Cerebellar nuclear complex (tissue), 1 donor: ENCODE measurements around the gene C2orf76.

Experiments
- DNase-seq, 2 experiments: peaks; one replicate each; lab custom pipeline; 2025; lab: John Stamatoyannopoulos, UW

Gene C2orf76

DNA sequence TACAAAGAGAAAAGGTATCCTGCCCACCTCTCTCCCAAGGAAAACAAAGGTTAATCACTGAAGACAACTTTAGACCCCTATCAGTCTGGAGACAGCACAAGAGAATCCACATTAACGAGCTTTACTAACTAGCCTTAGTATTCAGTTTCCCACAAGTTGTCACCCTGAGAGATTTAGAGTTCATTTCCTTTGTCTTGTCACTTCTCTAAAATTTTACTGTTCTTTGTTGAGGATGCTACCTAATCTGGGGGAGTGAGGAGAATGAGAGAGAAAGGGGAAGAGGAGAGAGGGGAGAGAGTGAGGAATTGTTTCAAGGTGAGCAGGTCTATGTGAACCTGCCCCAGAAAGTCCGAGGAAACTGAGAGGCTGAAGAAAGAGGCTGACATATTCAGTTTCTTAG is 28.4 kb downstream of the C2orf76 start:
- DNase-seq = no peak

DNA sequence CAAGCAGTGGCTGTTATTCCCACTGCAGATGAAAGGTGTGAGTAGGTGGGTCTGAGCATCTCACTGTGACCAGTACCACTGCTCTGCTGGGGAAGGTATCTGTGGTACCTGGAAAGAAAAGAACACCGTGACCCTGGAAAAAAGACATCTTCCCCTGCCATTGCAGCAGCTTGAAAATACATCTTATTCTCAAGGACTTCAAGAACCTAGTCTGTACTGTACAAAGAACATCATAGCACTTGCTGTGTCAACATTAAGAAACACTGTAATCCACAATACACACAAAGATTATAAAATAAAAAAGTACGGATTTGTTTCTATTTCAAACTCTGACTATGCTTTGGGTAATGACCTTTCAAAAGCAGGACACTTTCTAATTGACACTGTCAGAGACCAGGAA is 28.9 kb downstream of the C2orf76 start:
- no peak for DNase-seq

DNA sequence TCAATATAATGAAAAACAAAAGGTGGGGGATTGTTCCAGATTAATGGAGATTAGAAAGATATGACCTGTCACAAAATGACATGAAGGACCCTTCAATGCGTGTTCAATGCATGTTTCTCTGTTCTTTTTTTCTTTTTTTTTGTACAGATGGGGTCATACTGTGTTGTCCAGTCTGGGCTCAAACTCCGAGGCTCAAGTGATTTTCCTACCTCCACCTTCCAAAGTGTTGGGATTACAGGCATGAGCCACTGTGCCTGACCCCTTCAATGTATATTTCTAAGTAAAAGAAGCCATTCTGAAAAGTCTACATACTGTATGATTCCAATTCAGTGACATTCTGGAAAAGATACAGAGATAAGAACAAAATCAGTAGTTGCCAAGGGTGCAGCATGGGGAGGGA is 32.8 kb downstream of the C2orf76 start:
- no peak for DNase-seq

DNA sequence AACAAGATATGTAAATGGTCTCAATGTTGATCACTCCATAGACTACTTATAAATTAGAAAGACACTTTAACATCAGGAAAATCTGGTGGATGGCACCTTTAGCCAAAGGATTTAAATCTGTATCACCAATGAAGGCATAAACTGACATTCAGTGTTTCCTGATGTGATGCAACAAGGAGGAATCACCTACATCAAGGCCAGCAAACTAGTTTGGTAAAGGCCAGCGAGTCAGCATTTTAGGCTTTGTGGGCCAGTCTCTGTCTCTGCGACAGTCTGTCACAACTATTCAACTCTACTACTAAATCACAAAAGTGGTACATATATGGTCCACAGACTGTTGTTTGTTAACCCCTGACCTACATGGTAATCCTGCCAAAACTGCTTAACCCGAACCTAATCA is 33.3 kb downstream of the C2orf76 start:
- no peak for DNase-seq

DNA sequence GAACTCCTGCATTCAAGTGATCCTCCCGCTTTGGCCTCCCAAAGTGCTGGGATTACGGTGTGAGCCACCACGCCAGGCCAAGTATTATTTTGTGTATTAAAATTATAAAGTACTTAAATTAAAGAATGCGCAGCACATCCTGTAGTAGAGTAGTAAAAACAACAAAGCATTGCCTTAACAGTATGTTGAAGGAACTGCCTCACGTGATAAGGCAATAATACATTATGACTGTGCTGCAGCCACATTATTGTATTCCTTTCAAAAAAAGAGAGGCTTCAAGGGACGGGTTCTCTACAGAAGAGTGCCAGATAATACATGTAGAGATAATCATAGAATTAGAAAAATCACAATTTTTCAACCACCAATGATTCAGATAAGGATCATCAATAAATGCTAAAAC is 33.7 kb downstream of the C2orf76 start:
- no peak for DNase-seq

DNA sequence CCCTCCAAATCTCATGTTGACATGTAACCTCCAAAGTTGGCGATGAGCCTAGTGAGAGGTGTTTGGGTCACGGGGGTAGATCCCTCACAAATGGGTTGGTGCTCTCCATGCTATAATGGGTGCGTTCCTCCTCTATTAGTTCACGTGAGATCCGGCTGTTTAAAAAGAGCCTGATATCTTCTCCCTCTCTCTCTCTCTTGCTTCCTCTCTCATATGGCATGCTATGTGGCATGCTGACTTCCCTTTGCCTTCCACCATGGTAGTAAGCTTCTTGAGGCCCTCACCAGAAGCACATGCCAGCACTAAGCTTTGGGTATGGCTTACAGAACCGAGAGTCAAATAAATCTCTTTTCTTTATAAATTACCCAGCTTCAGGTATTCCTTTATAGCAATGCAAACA is 39.2 kb downstream of the C2orf76 start:
- no peak for DNase-seq

DNA sequence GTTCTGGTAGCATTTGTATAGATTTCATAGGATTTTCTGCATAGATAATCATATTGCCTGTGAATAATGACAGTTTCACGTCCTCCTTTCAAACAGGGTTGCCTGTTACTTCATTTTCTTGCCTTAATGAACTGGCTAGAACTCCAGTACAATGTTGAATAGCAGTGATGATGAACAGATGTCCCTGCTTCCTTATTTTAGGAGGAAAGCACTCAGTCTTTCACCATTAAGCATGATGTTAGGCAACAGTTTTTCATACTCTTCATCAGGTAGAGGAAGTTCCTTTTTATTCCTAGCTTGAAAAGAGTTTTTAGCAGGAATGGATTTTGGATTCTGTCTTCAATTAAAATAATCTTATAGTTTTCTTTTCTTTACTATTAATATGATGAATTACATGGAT is 39.7 kb downstream of the C2orf76 start:
- DNase-seq = no peak

DNA sequence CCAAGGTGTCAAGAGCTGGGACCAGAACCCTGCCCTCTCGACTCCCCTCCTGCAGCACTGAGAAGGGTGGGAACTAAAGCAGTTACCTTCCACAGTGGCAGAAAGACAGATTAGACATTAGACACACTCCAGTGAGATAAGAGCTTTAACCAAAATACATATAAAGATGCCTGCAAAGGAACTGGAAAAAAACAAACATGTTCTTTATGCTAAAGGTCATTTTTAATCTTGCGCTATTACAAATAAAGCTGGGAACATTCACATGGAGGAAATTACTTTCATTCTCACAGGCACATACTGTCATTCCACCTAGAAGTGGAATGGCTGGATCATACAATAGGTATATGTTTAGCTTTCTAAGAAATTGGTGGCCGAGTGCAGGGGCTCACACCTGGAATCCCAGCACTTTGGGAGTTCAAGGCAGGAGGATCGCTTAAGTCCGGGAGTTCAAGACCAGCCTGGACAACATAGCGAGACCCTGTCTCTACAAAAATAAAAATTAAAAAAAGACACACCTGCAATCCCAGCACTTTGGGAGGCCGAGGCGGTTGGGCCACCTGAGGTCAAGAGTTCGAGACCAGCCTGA is 41.9 kb downstream of the C2orf76 start:
- no peak for DNase-seq

DNA sequence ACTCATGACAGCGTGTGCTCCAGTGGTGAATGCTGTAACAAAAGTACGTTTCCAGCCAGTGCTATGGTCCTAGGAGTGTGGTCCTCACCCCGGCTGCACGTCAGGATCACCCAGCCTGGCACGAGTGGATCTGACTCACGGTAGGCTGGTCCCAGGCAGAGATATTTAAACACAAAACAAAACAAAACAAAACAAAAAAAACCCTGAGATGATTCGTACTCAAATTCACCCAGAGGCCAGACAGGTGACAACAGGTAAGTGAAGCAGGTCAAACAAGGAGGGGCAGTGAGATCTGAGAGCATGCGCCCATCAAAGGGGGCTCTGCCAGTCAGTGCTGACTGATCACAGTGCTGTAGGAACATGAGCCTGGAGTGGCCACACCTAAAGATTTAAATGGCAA is 43.2 kb downstream of the C2orf76 start:
- no peak for DNase-seq

DNA sequence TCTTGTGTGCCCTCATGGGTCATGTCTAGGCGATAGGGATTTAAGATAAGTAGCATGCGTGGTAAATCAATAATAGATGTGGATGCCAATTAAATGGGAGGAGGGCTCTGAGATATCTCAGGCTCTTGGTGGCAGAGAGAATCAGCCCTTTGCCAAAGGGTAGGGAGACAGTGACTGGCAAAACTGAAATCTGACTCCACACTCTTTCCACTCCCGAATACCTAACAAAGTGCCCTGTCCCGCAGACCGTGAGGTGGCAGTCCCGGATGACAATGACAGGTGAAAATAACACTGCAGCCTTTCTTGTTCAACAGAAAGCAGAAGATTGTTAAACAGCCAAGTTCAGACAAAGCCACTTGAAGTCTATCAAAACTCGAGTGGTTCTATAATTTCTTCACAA is 47.0 kb downstream of the C2orf76 start:
- no peak for DNase-seq

DNA sequence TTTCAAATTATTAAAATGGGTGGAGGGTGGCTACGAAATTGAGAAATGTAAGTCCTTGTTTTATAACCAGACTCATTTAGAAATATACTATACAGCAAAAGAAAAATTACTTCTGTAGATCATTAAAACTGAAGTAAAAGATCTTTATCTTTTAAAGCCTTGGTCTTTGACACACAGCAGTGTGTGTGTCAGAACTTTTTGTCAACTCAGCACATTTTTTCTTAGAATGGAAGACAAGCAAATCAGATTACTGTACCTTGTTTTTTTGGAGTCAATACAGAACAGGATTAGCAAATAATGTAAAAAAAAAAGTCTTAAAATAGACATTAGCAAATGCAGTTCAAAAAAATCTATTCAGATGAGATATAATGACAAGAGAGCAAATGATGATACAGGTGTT is 49.1 kb downstream of the C2orf76 start:
- DNase-seq = no peak

DNA sequence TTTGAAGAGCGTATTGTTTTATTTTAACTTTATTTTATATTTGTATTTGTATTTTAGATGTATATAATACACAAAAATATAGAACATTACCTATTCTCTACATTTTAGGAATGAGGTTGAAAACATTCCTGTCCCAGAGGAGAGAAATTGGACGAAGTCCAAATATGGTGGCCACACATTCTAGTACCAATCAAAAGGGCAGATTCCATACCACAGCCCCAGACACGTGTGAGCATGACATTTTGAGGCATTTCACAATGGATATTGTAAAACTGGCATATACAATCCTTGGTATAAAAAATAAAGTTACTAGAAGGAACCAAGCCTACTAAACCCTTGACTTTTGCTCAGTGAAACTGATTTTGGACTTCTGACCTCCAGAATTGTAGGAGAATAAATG is 50.6 kb downstream of the C2orf76 start:
- no peak for DNase-seq

DNA sequence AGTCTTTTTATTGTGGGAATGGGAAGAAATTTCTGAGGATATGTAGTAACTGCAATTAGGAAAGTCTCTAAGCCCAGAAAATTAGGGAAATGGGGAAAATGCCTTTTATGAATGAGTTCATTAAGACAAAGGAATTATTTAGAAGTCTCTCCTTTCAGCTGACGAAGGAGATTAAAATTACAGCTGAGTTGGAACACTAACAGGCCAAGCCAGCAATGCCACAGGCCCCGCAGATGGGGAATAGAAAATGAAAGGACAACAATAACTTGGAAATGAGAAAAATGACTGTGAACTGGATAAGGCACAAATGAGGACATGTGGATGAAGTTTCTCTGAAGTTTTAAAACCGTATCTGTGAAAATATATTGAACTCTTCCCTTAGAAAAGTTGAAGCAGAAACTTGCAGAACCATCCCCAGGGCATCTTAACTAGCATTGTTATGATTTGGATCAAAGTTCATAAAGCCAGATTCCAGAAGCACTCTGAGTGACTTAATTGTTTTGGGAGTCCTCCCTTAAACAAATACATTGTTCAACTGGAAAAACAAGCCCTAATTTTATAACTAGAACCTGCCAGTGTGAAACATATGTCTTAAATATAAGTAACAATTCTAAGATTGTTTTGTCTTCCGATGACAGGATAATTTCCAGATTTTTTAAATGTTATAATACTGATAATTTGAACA is 51.3 kb downstream of the C2orf76 start:
- DNase-seq = no peak

DNA sequence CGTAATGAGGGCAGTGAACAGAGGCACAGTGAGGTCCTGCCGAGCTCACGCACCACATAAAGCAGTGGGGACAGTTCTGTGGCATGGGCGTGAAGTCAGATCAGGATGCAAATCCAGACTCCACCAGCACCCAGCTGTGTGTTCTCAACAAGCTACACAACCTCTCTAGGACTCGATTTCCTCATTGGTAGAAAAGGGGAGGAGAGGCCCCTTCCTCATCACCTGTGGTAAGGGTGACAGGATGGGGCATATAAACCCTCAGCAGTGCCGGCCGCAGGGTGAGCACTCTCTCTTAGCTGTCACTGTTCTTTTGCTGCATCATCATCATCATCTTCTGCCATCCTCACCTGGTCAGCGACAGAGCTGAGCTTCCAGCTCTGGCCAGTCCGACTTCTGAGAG is 54.8 kb downstream of the C2orf76 start:
- DNase-seq = no peak

DNA sequence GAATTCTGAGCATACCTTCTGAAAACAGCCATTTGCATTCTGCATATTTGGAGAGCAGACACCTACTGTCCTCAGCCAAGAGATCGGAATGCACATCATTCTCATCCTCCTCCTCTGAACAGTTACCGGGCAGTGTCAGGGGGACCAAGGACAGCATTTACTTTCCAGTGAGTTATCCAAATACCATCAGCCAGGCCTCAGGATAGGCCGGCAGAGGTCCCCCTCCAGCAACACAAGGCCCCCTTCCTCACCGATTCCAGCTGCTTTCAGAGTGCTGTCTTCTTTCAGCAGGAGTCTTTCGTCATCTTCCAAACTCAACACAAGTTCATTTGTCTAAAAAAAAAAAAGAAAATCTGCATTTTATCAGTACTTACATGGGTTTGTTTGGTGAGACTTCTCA is 55.3 kb downstream of the C2orf76 start:
- no peak for DNase-seq

DNA sequence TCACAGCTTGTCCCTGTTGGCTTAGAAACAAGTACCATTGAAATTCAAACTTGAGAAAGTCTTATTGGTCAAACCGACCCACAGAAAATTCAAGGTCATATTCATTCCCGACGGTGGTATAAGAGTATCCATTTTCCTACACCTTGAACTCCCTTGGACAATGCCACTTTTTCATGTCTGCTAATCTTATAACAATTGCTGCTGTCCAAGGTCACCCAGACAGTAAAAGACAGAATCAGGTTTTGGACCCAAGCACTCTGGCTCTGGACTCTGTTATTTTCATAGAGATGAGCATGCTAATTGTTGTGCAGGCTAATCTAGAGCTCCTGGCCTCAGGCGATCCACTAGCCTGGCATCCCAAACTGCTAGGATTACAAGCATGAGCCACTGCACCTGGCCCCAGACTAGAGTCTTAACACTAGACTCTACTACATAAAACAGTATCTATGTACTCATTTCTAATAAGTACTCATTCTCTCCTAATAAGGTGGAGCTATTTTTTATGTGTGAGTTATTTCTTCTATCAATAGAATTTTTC is 57.8 kb downstream of the C2orf76 start:
- no peak for DNase-seq

DNA sequence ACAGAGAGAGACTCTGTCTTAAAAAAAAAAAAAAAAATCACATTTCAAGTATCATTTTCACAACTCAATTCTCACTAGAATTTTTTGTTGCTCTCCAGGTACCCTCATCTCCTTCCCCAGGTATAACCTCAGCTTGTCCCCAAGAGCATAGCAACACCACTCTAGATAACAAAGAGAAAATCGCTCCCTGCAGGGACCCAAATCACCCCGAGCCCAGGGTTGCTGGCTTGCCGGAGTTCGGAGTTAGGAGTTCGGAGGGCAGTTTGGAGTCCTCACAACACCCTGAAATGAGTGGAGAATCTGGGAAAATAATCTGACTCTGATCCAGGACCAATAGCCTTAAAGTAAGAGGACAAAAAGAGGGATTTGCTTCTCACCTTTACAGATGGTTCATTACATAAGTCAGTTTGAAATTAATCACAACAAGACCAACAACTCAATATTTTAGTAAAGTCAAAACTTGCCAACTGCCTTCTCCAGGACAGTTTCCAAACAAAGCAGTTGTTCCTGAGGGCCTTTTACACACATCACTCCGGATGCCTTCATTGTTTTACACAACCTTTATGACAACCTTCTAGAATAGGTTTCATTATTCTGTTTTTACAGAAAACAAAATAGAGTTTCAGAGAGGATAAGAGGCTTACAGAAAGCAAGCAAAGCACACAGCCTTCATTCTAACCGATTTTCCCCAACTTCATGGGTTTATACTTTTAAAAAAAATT is 59.1 kb downstream of the C2orf76 start:
- DNase-seq = no peak

DNA sequence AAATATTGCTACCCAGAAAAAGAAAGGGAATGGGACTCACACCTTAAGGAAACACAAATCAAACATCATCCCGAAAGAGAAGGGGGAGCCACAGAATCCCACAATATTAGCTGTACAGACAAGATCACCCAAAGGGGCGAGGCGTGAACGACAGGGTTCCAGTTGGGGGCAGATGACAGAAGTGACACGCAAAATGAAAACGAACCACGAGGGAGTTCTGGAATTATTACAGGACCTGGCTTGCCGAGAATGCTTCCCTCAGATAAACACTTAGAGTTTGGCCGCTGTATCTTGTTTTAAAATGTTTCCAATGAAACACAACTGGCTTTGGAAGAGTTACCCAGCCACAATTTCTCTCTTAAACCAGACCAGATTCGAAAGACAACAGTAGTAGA is 60.4 kb downstream of the C2orf76 start:
- no peak for DNase-seq

DNA sequence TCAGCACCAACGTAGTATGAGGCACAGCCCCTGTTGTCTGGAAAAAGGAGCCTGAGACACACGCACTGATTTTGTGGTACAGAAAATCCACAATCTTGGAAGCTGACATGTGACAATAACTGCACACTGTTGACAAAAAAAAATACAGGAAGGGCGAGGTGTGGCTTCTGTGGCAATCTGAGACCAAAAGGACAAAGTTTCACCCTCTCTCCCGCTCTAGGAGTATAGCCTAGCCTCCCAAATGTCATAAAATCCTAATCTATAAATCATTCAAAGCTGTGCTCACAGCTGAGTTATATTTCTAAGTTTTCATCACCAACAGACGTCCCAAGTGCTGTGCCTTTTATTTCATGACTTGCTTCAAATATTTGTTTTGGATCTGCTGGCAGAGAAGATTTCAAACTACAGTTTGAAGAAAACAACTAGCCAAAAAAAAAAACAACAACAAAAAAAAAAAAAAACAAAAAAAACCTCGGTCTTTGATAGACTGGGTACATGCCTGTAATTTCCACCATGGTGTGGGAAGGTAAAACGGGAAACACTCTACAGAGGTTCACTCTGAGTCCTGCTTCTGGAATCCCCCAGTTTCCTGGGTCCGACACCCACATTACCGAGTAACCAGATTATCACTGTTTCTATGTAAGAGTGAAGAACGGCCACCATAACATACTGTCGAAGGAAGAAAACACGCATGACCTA is 61.0 kb downstream of the C2orf76 start:
- DNase-seq = no peak

DNA sequence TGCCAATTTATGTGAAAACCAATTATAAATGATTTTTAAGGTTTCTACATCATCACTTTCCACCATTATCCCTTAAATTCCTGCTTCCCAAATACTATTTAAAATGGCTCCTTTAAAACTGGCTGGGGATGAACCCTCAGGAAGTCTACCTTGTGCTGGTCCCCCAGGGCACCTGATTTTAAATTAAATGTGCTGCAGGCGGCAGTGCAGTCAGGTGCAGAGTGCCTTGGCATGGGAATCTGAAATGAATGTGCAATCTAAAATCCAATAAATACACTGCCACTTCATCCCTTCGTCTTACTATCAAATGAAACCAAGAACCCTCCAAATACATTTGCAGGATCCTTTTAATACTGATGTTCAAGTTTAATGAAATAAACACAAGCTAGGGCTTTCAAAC is 61.8 kb downstream of the C2orf76 start:
- DNase-seq = no peak

DNA sequence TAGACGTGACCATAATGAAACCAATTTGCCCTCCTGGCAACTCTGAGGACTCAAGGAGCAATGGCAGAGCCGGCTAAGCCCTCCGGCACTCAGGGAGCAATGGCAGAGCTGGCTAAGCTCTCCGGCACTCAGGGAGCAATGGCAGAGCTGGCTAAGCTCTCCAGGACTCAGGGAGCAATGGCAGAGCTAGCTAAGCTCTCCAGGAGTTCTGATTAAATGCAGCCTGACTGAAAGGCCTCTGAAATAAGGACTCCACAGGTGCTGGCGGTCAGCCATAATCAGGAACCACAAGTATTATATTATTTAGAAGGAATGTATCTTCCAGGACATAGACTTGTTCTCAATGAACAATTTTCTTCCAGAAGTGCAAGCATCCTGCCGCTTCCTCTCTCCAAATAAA is 65.2 kb downstream of the C2orf76 start:
- DNase-seq = no peak

DNA sequence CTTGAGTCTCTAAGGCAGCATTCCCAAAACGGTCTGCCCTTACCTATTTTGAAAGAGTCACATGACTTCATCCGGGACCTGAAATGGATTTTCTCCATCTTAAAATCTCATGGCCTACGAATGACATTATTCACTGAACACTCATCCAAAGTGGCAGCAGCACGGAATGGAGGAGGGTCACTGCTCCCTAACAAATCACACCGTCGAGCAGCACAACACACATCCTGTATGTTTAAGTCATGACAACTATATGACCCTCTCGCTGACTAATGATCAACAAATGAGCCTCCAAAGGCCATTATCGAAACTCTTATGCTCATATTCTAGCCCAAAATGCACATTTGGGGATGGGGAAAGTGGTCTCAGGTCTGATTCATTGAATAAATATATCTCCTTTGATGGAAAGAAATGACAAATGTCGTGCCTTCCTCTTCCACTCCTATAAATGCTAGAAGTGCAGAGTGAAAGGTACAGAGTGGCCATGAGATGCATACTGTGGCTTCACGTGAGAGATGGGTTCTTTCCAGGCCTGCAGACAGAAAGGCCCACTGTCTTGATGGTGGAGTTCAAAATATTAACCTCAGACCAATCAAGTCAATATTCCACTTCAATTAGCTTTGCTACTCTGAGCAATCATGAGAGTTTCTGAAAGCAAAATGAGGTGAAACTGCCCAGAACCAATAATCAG is 70.8 kb downstream of the C2orf76 start:
- no peak for DNase-seq
